Measurements from ENCODE around the gene SLIT1.

GRCh38 chr10:97043563-97043855 lies 142.2 kb downstream of the SLIT1 start:
- TF ChIP-seq ARNTL (CRISPR knock-in tag; IDR thresholded peaks at IDR 0.05; ENCODE audit: borderline replicate concordance, low read depth) (no peak), TCF4 (CRISPR knock-in tag; IDR thresholded peaks at IDR 0.05; ENCODE audit: borderline replicate concordance) (no peak), PATZ1 (CRISPR knock-in tag; IDR thresholded peaks at IDR 0.05; ENCODE audit: borderline replicate concordance) (no peak), SNAI2 (CRISPR knock-in tag; IDR thresholded peaks at IDR 0.05) (no peak), CREB5 (CRISPR knock-in tag; IDR thresholded peaks at IDR 0.05; ENCODE audit: low read depth) (no peak), ZNF565 (CRISPR knock-in tag; conservative IDR thresholded peaks at IDR 0.05; ENCODE audit: low read depth) (no peak), BACH2 (CRISPR knock-in tag; IDR thresholded peaks at IDR 0.05; ENCODE audit: borderline replicate concordance) (no peak), RARB (CRISPR knock-in tag; IDR thresholded peaks at IDR 0.05) (no peak), CSRNP3 (CRISPR knock-in tag; IDR thresholded peaks at IDR 0.05) (no peak), ISL1 (CRISPR knock-in tag; IDR thresholded peaks at IDR 0.05) (no peak), GLIS3 (CRISPR knock-in tag; IDR thresholded peaks at IDR 0.05) (no peak)
